Measurements from ENCODE around the gene RAB44.

GRCh38 chr6:36733300-36733699, 35.7 kb downstream of the RAB44 start:
- TF ChIP-seq EZH2 (IDR thresholded peaks at IDR 0.05; ENCODE audit: borderline replicate concordance, low read length) (no peak), CTCF (IDR thresholded peaks at IDR 0.05; ENCODE audit: low read length) (no peak)

All from OCI-LY1 (cell line).